GM19025 (cell line): ENCODE results near the gene SEC11A.
"Not testable (repeated sequence)": the region's sequence is repeated elsewhere in the genome, so short reads cannot be mapped to it uniquely, and the experiment has no call there.

Source experiments
- ATAC-seq: cut with Tn5 transposase; IDR thresholded peaks from one replicate; pipeline ENCODE4 v1.9.1; 2021; ENCODE audit warnings: mild to moderate bottlenecking, low read depth, moderate library complexity; ENCODE audit not compliant: unreplicated experiment

Gene SEC11A

GRCh38 chr15:84716036-84716732, at the start of gene SEC11A:
SEC11A (minus strand) TSS chr15:84716139; CDS start chr15:84716075, 64 bp downstream.
- peak; percentile 97 for ATAC-seq

- no peak for ATAC-seq
These were observed 49.7 kb upstream of the SEC11A start for GRCh38 chr15:84765675-84766074.

- ATAC-seq: no peak
These were observed 49.0 kb upstream of the SEC11A start for GRCh38 chr15:84764989-84765388.

GRCh38 chr15:84764585-84764984, 48.6 kb upstream of the SEC11A start:
- ATAC-seq: no peak

GRCh38 chr15:84762840-84763572, 47.1 kb upstream of the SEC11A start:
- no peak for ATAC-seq

- no peak for ATAC-seq
These were observed 45.7 kb upstream of the SEC11A start for GRCh38 chr15:84761607-84762131.

GRCh38 chr15:84760219-84760618, 44.3 kb upstream of the SEC11A start:
- ATAC-seq: no peak

- no peak for ATAC-seq
These were observed 43.1 kb upstream of the SEC11A start for GRCh38 chr15:84759018-84759417.

GRCh38 chr15:84755736-84756527, 40.0 kb upstream of the SEC11A start:
- ATAC-seq: no peak

GRCh38 chr15:84754889-84755288, 39.0 kb upstream of the SEC11A start:
- ATAC-seq: not testable (repeated sequence)

- no peak for ATAC-seq
These were observed 36.8 kb upstream of the SEC11A start for GRCh38 chr15:84752700-84753099.

- no peak for ATAC-seq
These were observed 36.3 kb upstream of the SEC11A start for GRCh38 chr15:84752195-84752594.

- ATAC-seq: not testable (repeated sequence)
These were observed 35.8 kb upstream of the SEC11A start for GRCh38 chr15:84751721-84752120.

GRCh38 chr15:84750583-84751092, 34.7 kb upstream of the SEC11A start:
- no peak for ATAC-seq

GRCh38 chr15:84749111-84749991, 33.4 kb upstream of the SEC11A start:
- no peak for ATAC-seq

GRCh38 chr15:84748274-84749110, 32.6 kb upstream of the SEC11A start, which contains the start of gene ZNF592:
ZNF592 (plus strand) TSS chr15:84748592; CDS start chr15:84782676, 34,084 bp downstream.
- ATAC-seq: peak; percentile 56

GRCh38 chr15:84747416-84748273, 31.7 kb upstream of the SEC11A start:
- peak; percentile 47 for ATAC-seq

- no peak for ATAC-seq
These were observed 25.2 kb upstream of the SEC11A start for GRCh38 chr15:84741121-84741520.
